ENCODE data around the gene PANX2.

PANX2 gene

DNA sequence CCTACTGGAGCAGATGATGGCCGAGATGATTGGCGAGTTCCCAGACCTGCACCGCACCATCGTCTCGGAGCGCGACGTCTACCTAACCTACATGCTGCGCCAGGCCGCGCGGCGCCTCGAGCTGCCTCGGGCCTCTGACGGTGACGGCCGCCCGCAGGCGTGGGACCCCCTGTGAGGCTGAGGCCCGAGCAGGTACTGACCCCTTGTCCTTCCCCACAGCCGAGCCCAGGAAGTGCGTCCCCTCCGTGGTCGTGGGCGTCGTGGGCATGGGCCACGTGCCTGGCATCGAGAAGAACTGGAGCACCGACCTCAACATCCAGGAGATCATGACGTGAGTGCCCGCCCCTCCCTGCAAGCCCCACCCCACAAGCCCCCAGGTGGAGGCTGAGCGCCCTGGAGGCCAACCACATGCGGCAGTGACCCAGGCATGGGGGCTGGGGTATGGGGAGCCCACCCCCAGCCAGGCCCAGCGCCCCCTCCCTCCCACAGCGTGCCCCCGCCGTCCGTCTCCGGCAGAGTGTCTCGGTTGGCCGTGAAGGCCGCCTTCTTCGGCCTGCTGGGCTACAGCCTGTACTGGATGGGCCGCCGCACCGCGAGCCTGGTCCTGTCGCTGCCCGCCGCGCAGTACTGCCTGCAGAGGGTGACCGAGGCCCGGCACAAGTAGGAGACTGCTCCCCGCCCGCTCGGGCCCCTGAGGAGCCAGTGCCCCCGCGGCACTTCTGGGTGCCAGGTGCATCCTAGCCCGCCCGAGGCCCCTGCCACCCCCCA, 27.5 kb downstream of the PANX2 start:
- in situ Hi-C loops (cut with MboI; ENCODE audit: low sequenced_read_pairs) = no loop called here

DNA sequence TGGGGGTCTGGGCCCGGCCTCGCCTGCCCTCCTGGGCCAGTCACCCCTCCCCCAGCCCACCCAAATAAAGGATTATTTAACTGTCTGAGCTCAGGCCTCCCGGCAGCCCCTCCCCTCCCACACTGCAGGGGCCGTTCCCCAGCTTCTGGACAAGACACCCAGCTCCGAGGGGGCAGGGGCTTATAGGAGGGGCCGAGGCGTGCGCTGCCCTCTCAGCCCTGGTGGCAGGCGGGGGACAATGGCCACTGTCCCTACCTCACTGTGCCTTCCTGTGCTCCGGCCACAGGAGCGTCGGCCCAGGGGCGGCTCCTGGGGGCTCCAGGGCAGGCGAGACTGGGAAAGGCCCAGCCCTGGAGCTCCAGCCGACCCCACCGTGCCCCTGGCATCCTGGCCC, 28.1 kb downstream of the PANX2 start:
- in situ Hi-C loops (cut with MboI; ENCODE audit: low sequenced_read_pairs) = no loop called here

DNA sequence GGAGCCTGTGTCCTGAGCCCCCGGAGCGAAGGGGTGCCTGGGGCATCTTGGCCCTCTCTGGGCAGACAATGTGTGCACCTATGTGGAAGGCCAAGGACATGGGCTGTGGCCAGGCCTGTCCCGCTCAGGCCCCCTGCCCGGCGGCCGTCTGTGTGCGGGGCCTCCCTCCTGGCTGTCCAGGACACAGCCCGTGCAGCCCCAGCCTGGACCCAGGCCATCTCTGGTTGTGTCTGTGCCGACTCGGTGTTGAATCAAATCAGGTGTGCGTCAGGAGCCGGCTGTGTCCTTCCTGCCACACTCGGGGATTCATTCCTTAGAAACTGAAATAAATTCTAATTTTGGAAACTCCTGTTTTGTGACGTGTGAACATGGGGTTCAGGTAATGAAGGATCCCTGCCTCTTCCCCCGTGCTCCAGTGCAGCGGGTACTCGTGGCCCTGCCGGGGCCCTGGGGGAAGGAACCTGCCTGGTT, 28.8 kb downstream of the PANX2 start:
- in situ Hi-C loops (cut with MboI; ENCODE audit: low sequenced_read_pairs) = no loop called here

DNA sequence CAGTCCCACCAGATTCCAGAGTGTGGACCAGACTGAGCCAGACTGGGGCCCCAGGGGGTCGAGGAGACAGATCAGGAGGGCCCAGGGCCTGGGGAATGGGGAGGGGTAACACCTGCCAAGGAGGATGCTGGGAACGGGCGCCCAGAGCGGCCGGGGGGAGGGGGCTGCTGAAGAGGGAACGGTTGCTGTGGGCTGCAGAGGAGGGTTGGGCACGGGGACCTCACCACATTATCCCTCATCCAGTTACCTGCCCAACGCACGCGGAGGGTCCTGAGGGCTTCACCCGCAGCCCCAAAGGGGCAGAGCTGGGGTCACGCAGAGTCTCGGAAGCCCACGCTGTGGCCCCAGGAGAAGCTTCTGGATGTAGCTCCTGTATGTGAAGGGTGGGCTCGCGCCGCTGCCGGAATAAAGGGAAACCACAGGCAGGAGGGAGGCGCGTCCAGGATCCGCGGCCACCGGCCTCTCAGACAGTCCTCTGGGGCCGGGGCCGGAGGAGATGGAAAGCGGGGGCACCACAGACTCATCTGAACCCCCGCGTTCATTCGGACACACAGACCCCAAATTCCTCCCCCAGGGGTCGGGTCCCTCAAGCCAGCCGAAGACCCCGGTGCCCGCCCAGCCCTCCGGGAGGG, 29.4 kb downstream of the PANX2 start:
- in situ Hi-C loops (cut with MboI; ENCODE audit: low sequenced_read_pairs) = loop anchor here (25.0 kb wide), 1 partner anchor 263 kb away; no protein-coding TSS in a partner anchor

DNA sequence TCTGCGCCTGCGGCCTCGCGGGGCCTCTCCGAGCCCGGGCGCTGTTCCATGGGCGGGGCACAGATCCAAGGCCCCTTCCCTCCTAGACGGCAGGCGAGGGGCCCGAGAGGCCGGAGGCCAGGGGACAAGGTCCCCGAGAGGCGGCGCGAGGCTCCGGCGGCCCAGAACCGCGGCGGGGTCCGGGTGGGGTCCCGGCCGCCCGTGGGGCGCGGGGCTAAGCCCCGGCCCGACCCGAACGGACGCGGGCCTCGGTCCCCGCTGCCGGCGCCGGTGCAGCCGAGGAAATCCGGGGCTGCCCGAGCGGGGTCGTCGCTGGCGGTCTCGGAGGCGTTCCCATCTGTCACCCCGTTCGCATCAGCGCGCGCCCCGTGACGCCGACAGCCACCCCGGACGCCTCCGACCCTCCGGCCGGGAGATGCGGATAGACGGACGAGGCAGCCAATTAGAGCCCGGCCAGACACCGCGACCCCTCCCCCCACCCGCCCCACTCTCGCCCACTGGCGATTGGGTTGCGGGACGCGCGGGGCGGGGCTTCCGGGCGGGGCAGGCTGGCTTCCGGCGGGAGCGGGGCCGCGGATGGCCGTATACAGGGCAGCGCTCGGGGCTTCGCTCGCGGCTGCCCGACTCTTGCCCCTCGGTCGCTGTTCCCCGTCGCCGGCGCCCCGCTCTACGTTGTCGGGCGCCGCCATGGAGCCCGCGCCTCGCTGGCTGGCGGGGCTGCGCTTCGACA, 30.1 kb downstream of the PANX2 start, which contains the start of gene SELENOO:
SELENOO (plus strand) TSS at position 551 of the 730 bp plus-strand sequence; CDS start at position 577, 26 bp downstream.
- in situ Hi-C loops (cut with MboI; ENCODE audit: low sequenced_read_pairs) = loop anchor here (25.0 kb wide), 1 partner anchor 263 kb away; no protein-coding TSS in a partner anchor

DNA sequence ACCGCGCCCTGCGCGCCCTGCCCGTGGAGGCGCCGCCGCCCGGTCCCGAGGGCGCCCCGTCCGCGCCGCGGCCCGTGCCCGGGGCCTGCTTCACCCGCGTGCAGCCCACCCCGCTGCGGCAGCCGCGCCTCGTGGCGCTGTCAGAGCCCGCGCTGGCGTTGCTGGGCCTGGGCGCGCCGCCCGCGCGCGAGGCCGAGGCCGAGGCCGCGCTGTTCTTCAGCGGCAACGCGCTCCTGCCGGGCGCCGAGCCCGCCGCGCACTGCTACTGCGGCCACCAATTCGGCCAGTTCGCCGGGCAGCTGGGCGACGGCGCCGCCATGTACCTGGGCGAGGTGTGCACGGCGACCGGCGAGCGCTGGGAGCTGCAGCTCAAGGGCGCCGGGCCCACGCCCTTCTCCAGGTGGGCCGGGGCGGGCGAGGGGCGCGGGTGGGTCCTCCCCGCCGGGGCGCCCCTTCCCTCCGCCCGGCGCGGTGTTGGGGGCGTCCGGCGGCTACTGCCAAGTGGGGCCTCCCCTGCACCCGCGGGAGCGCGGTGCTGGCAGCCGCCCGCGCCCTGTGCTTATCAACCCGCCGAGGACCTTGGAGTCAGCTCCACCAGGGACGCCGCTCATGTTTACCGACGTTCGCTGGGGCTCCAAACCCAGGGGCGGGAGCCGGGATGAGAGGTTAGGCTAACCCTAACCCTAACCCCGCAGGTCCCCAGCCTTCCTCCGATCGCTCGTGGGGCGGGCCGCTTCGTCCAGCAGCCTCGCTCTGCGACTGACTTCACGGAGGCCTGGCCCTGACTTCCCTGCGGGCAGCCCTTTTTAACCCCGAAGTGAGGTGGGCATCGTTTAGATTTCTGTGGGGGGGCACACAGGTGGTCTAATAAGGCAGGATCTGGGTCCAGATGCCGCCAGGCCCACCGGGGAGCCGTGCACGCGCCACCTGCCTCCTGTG, 30.9 kb downstream of the PANX2 start:
- in situ Hi-C loops (cut with MboI; ENCODE audit: low sequenced_read_pairs) = loop anchor here (25.0 kb wide), 1 partner anchor 264 kb away; no protein-coding TSS in a partner anchor

DNA sequence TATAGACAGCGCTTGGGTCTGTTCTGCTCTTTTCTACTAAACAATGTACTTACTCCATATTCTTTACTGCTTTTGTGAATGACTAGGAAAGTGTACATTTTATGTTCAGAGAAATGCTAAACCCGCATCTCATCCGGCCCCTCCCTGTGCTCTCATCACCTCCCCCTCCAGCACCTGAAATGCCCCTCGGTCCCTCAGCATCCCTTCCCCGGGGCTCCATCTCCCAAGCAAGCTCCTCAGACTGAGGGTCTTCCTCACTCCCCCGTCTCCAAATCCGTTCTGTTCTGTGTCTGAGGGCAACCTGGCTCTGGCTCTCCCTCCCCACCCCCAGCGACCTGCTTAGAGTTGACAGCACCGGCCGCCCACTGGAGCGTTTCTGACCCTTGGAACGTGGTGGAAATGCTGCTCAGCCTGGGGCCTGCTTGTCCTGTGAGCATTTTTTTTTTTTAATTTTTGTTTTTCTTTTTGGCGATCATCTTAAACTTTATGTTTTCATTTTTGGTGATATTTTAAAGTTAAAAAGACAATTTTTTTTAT, 31.7 kb downstream of the PANX2 start:
- in situ Hi-C loops (cut with MboI; ENCODE audit: low sequenced_read_pairs) = loop anchor here (25.0 kb wide), 1 partner anchor 265 kb away; no protein-coding TSS in a partner anchor

DNA sequence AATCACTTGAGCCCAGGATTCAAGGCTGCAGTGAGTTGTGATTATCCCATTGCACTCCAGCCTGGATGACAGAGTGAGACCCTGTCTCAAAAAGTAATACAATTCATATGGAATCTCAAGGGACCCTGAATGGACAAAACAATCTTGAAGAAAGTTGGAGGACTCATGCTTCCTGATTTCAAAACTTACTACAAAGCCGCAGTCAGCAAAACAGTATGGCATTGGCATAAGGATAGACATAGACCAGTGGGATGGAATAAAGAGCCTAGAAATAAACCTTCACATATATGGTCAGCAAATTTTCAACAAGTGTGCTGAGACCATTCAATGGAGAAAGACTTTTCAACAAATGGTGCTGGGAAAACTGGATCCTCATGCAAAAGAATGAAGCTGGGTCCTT, 32.8 kb downstream of the PANX2 start:
- in situ Hi-C loops (cut with MboI; ENCODE audit: low sequenced_read_pairs) = loop anchor here (25.0 kb wide), 1 partner anchor 266 kb away; no protein-coding TSS in a partner anchor

DNA sequence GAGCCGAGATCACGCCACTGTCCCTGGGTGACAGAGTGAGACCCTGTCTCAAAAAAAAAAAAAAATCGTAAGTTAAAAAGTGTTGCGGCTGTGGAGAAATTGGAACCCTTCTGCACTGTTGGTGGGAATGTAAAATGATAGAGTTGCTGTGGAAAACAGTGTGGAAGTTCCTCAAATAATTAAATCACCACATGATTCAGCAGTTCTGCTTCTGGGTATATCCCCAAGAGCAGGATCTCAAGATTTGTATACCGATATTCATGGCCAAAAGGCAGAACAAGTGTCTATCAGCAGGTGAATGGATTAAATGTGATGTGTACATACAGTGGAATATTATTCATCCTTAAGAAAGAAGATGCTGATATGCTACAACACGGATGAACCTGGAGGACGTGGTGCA, 34.0 kb downstream of the PANX2 start:
- in situ Hi-C loops (cut with MboI; ENCODE audit: low sequenced_read_pairs) = loop anchor here (25.0 kb wide), 1 partner anchor 267 kb away; no protein-coding TSS in a partner anchor

DNA sequence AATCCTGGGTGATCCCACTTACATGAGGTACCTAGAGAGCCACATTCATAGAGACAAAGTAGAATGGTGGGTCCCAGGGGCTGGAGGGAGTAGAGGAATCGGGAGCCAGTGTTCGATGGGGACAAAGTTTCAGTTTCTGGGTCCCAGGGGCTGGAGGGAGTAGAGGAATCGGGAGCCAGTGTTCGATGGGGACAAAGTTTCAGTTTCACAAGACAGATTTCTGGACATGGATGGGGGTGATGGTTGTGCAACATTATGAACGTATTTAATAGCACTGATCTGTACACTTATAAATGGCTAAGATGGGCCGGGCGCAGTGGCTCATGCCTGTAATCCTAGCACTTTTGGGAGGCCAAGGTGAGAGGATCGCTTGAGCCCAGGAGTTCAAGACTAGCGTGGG, 34.5 kb downstream of the PANX2 start:
- in situ Hi-C loops (cut with MboI; ENCODE audit: low sequenced_read_pairs) = loop anchor here (25.0 kb wide), 1 partner anchor 268 kb away; no protein-coding TSS in a partner anchor

DNA sequence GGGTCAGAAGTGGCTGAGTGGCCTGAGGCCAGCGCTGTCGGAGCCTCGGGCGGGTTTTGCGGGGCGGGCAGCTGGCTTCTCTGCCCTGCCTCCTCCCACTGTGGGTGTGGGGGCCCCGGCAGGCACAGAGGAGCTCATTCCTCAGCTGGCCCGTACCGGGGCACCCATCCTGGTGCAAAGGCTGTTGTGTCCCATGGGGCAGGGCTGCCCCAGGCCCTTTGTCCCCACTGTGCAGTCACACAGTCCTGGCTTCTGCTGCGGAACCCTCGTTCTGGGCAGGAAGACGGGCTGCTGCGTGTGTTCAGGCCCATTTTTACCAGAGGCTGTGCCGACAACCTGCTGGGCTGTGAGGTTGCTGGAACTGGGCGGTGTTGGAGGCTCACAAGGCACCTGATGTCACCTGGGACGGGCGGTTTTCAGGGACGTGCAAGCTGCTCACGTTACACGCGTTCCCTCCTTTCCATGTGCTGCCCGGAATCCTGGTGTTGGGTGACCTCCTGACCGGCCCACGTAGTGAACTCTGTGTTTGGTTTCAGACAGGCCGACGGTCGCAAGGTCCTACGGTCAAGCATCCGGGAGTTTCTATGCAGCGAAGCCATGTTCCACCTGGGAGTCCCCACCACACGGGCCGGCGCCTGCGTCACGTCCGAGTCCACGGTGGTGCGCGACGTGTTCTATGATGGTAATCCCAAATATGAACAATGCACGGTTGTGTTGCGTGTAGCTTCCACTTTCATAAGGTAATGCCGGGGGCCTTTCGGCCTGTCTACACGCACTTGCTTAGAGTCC, 35.4 kb downstream of the PANX2 start:
- in situ Hi-C loops (cut with MboI; ENCODE audit: low sequenced_read_pairs) = loop anchor here (25.0 kb wide), 1 partner anchor 269 kb away; no protein-coding TSS in a partner anchor

DNA sequence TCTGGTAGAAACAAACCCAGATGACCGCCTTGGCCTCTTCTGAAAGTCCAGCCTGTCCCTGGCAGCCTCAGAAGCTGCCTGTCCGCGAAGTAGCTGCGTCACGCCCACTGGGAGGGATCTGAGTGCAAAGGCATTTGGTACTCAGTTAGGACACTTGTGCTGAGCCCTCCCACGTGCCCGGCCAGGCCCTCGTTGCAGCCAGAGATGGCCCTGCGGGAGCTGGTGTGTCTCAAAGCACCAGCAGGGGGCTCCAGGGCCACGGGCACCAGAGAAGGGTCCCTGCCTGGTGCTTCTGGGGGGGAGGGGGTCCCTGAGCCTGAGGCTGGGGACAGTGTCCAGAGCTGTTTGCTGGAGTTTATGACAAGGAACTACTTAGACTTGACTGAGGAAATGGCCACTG, 36.1 kb downstream of the PANX2 start:
- in situ Hi-C loops (cut with MboI; ENCODE audit: low sequenced_read_pairs) = loop anchor here (25.0 kb wide), 1 partner anchor 269 kb away; no protein-coding TSS in a partner anchor

DNA sequence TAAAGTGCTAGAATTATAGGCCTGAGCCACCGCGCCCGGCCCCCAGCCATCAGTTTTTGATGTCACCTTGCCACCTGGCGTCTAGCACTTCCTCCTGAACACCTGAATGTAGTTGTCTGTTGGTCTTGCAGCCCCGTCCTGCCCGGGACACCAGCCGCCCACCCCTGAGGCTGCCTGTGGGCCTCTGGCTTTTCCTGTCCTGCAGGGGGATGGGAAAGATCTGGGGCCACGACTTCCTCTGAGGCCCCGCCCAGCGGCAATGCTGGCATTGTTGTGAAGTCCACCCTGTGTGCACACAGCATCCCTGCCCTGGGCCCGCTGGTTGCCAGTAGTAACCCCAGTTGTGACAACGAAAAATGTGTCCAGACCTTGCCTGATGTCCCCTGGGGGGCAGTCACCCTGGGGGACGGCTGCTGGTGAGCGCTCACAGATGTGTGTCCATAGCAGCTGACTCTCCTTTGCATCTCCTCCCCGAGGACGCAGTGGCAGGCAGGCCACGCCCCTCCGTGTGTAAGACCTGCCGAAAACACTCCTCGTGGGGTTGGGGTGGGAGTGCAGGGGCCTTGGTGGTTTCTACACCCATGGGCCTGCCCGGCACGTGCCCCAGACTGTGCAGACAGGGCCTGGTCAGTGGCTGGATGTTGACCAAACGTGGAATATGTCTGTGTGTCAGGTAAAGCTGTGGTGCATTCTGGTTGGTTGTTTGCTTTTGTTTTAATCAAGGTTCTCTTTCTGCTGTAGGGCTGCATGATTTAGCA, 37.0 kb downstream of the PANX2 start:
- in situ Hi-C loops (cut with MboI; ENCODE audit: low sequenced_read_pairs) = loop anchor here (25.0 kb wide), 1 partner anchor 270 kb away; no protein-coding TSS in a partner anchor

DNA sequence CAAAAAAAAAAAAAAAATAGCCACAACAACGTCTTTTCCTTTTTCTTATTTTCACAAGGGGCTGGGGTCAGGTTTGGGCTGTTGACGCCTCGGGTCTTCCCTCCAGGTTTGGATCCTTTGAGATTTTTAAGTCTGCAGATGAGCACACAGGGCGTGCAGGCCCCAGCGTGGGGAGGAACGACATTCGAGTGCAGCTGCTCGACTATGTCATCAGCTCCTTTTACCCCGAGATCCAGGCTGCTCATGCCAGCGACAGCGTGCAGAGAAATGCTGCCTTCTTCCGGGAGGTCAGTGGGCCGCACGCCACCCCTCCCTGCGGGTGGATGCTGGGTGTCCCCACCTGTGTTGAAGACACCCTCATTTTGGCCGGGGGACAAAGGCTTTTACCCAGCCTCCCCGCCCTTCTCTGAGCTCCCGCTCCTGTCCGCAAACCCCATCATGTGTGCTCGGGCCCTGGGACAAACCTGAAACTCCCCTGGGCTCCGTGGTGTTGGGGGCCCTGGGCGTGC, 38.0 kb downstream of the PANX2 start:
- in situ Hi-C loops (cut with MboI; ENCODE audit: low sequenced_read_pairs) = loop anchor here (25.0 kb wide), 1 partner anchor 271 kb away; no protein-coding TSS in a partner anchor

DNA sequence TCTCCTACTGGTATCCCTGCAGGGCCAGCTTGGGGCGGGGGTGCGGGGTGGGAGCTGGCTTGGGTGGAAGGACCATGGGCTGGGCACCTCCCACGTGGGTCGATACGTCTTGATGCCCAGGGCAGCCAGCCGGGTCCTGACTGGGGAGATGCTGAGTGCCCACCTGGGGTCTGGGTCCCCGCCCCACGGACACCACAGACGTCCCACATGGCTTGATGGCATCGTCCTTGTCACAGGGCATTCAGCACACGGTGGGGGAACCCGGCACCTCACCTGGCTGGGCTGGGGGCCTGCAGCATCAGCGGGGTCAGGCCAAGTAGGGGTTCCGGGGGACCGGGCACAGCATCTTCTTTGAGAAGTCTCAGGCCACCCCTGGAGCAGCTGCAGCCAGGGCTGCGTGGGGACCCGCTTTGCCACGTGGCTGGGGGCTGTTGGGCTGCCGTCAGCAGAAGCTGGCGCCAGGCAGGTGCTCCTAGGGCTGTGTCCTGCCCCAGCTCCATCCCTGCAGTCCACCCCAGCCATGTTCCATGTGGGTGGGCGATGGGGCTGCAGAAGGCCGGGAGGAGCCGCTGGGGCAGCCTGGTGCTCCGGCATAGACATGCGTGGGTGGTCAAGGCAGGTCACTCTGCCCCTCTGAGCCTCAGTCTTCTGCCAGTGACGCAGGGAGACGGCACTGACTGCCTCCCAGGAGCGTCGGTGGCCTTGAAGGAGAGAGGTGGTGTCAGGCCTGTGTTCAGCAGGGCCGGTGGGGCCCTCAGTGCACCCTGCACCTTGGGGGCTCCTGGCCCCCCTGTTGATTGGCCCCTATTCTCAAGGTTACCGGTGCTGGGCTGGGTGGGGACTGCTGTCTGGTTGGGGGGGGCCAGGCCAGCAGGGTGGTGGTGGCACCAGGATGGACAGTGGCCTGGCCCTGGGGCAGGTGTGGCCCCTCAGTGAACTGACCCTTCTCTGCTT, 38.7 kb downstream of the PANX2 start:
- in situ Hi-C loops (cut with MboI; ENCODE audit: low sequenced_read_pairs) = loop anchor here (25.0 kb wide), 1 partner anchor 272 kb away; no protein-coding TSS in a partner anchor

DNA sequence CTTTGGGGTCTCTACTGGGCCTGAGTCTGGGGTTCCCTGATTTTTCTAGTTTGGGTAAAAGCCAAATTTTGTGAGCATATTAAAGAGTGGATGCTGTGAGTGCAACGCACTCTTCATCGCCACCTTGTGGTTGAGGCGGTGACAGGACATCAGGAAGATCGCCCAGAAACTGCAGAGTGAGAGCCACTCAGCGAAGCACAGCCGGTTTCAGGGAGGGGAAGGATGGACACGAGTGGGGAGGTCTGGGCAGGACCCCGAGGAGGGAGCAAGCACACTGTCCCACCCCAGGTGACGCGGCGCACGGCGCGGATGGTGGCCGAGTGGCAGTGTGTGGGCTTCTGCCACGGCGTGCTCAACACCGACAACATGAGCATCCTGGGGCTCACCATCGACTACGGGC, 39.4 kb downstream of the PANX2 start:
- in situ Hi-C loops (cut with MboI; ENCODE audit: low sequenced_read_pairs) = loop anchor here (25.0 kb wide), 1 partner anchor 273 kb away; no protein-coding TSS in a partner anchor
